AG04450 (cell line): ENCODE data around the gene NBAS. TPM values are rescaled to one million over a fixed set of nuclear protein-coding genes. Genes with fewer than 3 reads are reported as not detected.

Source experiments
- CTCF ChIA-PET: fragments of 300-600, 350-600 bp; formaldehyde crosslinking; extraction: SDS; loops from one replicate; lab custom pipeline; 2022; ENCODE audit warnings: antibody characterized with exemption, inconsistent platforms; lab: Charles Lee
- POLR2A ChIA-PET: fragments of 350-600 bp; formaldehyde crosslinking; extraction: SDS; loops from one replicate; lab custom pipeline; 2021; ENCODE audit warnings: antibody characterized with exemption, inconsistent platforms; lab: Yijun Ruan, JAX
- DNase-seq: peaks from one replicate; pipeline ENCODE4 v3.0.0-alpha.2; 2011; ENCODE audit warnings: low read depth, low spot score
- H3K27ac ChIP-seq: one replicate; pipeline ENCODE4 v1.5.1; 2012; ENCODE audit warnings: low read depth, low read length, control low read depth
- H3K27me3 ChIP-seq: one replicate; pipeline ENCODE4 v1.6.0; 2012; ENCODE audit warnings: low read length; ENCODE audit not compliant: control insufficient read depth, insufficient read depth
- H3K4me3 ChIP-seq: 2 replicates; pipeline ENCODE4 v1.5.1; 2011; ENCODE audit warnings: mild to moderate bottlenecking, low read depth, low read length, control low read depth
- H3K9me3 ChIP-seq: 2 replicates; pipeline ENCODE4 v1.5.1; 2012; ENCODE audit warnings: low read length; ENCODE audit not compliant: control insufficient read depth, insufficient read depth
- polyA plus RNA-seq: library from polyadenylated mRNA; depleted of rRNA; stranded (reverse); fragments of >200 nt; gene quantifications from 2 replicates; pipeline ENCODE4 v1.2.3, GENCODE V29; 2011
- TF ChIP-seq, protein P1 (sequence below): IDR thresholded peaks from 2 replicates; pipeline ENCODE4 v1.5.1; 2011; ENCODE audit warnings: low read depth, low read length, control low read depth, inconsistent platforms

The NBAS gene
- polyA plus RNA-seq, 1 experiment = 45.0 TPM

DNA sequence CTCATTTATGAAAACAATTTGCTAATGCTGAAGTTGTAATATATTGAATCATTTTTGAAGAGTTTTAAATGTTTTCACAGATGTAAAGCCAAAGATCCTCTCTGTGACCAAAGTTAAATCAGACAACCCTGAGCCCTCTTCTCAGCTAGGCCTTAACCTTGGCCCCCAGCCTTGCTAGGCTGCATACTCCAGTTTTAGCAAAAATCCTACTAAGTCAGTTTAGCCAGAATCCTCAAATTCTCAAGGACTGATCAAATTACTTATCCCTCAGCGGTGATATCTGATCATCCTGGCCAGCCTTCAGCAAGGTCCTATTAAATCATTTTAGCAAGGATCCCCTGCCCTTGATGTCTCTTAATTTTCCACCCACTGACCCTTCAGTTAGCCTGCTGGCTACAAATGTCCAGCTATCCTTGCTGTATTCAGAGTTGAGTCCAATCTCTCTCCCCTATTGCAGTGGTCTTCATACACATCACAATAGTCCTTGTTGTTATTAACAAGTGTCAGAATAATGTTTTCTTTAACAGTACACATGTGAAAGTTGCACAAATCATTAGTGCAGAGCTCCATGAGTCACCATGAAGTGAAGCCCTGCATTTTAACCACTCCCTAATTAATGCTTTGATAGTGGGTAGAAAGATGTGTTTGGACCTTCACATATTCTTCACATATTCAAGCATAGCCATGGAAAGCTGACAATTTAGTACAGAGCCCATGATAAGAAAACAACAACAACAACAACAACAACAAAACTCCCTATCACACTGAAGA is 206.4 kb downstream of the NBAS start:
- no peak overlapping the region for H3K27ac ChIP-seq
- no peaks in the 10 kb centered on the region for H3K9me3 ChIP-seq
- TF ChIP-seq, protein P1, sequence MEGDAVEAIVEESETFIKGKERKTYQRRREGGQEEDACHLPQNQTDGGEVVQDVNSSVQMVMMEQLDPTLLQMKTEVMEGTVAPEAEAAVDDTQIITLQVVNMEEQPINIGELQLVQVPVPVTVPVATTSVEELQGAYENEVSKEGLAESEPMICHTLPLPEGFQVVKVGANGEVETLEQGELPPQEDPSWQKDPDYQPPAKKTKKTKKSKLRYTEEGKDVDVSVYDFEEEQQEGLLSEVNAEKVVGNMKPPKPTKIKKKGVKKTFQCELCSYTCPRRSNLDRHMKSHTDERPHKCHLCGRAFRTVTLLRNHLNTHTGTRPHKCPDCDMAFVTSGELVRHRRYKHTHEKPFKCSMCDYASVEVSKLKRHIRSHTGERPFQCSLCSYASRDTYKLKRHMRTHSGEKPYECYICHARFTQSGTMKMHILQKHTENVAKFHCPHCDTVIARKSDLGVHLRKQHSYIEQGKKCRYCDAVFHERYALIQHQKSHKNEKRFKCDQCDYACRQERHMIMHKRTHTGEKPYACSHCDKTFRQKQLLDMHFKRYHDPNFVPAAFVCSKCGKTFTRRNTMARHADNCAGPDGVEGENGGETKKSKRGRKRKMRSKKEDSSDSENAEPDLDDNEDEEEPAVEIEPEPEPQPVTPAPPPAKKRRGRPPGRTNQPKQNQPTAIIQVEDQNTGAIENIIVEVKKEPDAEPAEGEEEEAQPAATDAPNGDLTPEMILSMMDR = no peak
- POLR2A ChIA-PET = no interaction called here
- CTCF ChIA-PET = interaction anchor here (1.5 kb wide), 1 partner anchor 222 kb away, joined by 4 read pairs; no protein-coding TSS in a partner anchor
- no peaks in the 10 kb centered on the region for H3K27me3 ChIP-seq
- H3K4me3 ChIP-seq = no peak overlapping the region
- DNase-seq = no peak

DNA sequence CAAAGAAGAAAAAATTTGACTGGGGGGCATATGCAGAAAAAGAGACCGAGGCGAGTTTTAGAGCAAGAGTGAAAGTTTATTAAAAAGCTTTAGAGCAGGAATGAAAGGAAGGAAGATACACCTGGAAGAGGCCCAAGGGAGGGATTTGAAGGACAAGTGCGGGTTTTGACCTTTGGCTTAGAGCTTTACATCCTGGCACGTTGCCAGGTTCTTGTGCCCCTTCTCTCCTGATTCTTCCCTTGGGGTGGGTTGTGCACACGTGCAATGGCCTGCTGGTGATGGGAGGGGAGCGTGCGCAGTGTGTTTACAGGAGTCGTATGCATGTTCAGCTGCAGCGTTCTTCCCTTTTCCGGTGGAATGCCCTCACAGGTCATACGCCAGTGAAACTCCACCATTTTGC is 208.8 kb downstream of the NBAS start:
- TF ChIP-seq, protein P1 = no peak
- no peaks in the 10 kb centered on the region for H3K27me3 ChIP-seq
- CTCF ChIA-PET = no interaction called here
- H3K9me3 ChIP-seq = no peaks in the 10 kb centered on the region
- POLR2A ChIA-PET = no interaction called here
- H3K27ac ChIP-seq = no peak overlapping the region
- DNase-seq = no peak
- no peak overlapping the region for H3K4me3 ChIP-seq

DNA sequence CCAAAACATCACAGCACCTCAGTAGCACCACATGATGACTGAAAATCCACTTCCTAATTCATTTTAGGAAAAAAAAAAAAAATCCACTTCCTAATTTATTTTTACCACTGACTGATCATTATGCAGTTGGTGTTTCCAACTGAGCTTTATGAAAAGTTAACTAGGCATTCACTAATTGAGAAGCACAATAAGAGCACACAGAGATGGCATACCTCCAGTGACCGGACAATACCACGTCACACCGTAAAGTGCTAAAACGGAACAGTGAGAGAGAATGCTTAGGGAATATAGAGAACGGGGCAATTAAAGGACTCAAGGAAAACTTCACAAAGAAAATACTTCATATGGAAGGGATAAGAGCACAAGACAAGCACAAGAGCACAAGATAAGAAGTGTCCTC is 212.5 kb downstream of the NBAS start:
- ChIA-PET CTCF (no interaction called here), POLR2A (no interaction called here)
- Histone ChIP-seq H3K9me3 (no peaks in the 10 kb centered on the region), H3K27me3 (no peaks in the 10 kb centered on the region), H3K4me3 (no peak overlapping the region), H3K27ac (no peak overlapping the region)
- no peak for DNase-seq
- TF ChIP-seq, protein P1 = no peak

DNA sequence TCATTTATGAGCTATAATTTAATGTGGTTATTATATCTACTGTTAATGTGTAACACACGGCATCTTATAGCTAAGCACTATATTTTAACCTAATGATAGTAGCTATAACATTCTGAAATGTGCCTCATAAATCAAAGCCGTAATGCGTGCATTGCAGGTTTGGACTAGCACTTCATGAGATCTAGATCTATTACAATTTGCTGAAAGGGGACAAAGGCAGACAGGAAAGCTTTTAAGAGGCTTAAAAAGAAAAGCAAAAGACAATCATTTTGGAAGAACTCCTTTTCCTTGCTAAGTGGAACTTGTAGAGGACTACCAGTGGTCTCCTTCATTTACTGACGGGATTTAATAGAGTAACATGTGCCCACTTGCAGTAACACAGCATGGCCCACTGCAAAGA is 213.1 kb downstream of the NBAS start:
- Histone ChIP-seq H3K4me3 (no peak overlapping the region), H3K9me3 (no peaks in the 10 kb centered on the region), H3K27ac (no peak overlapping the region), H3K27me3 (no peaks in the 10 kb centered on the region)
- TF ChIP-seq, protein P1 = no peak
- CTCF ChIA-PET = interaction anchor here (0.6 to 0.9 kb wide), 2 partner anchors 20 to 30 kb away, joined by 3 read pairs; no protein-coding TSS in a partner anchor
- no peak for DNase-seq
- POLR2A ChIA-PET = no interaction called here

DNA sequence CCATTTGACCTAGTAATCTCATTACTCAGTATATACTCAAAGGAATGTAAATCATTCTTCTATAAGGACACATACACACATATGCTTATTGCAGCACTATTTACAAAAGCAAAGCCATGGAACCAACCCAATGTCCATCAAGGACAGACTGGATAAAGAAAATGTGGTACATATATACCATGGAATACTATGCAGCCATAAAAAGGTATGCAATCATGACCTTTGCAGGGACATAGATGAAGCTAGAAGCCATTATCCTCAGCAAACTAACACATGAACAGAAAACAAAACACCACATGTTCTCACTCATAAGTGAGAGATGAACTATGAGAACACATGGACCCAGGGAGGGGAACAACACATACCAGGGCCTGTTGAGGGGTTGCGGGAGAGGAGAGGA is 214.5 kb downstream of the NBAS start:
- no peak for DNase-seq
- H3K9me3 ChIP-seq = no peaks in the 10 kb centered on the region

More for the DNA sequence above, 214.5 kb downstream of the NBAS start:
- Histone ChIP-seq H3K27me3 (no peaks in the 10 kb centered on the region), H3K27ac (no peak overlapping the region), H3K4me3 (no peak overlapping the region)
- ChIA-PET POLR2A (no interaction called here), CTCF (no interaction called here)
- TF ChIP-seq, protein P1 = no peak
